NCI-H187 (cell line): Measurements from ENCODE around the gene GRHPR.

Experiments used
- DNase-seq, 2 experiments: peaks; one replicate each; lab custom pipeline; 2025; lab: John Stamatoyannopoulos, UW

The GRHPR gene

DNA sequence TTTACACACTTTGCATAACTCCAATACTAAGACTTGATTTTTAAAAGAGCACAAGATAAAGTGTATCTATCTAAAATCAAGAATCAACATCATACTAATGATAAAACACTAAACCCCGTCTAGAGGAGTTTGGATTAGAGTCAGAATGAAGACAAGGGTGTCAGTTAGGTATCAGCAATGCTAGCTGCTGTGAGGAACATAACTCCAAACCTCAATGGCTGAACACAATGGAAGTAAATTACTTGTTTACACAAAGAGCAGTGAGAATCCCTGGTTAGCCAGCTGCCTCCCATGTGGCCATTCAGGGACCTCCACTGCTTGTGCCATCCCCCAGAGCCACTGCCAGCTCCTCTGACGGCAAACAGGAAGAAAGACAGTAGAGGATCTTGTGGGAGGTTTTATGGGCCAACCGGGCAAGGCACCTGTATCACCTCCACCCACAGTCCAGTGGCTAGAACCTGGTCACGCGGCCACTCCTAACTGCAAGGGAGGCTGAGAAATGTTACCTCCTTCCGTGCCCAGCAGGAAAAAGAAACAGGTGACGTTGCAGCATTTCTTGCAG, 24.0 kb upstream of the GRHPR start:
- DNase-seq: no peak

DNA sequence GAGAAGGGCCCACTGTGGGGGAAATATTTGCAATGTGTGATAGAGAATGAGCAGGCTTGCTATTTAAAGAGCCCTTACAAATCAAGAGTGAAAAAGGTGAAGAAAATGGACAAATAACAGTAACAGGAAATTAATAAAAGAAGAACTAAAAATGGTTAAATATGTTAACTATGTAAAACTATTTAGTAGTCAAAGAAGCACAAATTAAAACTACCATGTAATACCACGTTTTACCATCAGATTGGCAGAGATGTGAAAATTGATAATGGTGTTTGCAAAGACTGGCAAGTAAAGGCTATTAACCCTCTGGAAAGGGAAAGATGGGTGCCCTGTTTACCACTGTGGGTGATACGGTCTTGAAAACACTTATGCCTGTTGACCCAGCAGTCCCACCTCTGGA, 23.2 kb upstream of the GRHPR start:
- no peak for DNase-seq

- DNase-seq: no peak
These were observed 17.9 kb upstream of the GRHPR start for GRCh38 chr9:37404590-37404989.

- no peak for DNase-seq
These were observed 17.1 kb upstream of the GRHPR start for GRCh38 chr9:37405350-37405749.

DNA sequence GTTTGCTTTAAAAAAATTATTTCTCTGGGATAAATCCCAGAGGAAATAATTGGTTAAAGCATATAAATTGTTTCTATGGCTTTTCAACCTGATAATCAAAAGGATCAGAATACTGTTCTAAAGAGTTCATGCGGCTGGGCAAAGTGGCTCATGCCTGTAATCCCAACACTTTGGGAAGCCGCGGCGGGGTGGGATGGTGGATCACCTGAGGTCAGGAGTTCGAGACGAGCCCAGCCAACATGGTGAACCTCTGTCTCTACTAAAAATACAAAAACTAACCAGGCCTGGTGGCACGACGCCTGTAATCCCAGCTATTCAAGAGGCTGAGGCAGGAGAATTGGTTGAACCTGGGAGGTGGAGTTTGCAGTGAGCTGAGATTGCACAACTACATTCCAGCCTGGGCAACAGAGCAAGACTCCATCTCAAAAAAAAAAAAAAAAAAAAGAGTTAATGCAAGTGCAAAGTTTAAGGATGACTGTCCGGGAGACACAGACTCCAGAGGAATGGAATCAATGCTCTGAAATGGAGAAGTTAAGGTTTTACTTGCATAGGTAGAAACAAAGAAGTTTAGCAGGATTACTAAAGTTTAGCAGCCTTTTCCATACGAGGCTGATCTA, 16.6 kb upstream of the GRHPR start:
- no peak for DNase-seq

GRCh38 chr9:37406603-37407401, 15.7 kb upstream of the GRHPR start:
- no peak for DNase-seq

GRCh38 chr9:37407468-37407867, 15.0 kb upstream of the GRHPR start:
- no peak for DNase-seq

GRCh38 chr9:37408933-37409710, 13.4 kb upstream of the GRHPR start:
- DNase-seq: no peak

DNA sequence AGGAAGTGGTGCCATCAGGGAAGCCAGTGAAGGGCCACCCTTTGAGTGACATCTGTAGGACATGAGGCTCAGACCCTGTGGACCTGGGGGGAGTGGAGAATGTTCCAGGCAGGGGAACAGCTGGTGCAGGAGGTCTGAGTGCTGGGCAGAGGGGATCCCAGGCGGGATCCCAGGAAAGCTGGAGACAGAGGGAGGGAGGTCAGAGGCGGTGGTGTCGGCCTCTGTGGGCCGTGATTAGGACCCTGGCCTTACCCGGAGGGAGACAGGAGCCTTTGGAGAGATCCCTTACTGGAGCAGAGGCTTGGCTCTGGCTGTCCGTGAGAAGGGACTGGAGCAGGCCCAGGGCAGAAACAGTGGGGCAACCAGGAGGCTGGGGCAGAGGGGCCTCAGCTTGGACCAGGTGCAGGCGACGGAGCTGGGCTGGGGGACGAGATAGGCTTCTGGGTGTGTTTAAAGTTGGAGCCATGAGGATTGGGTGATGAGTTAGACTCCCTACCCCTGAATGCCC, 12.1 kb upstream of the GRHPR start:
- no peak for DNase-seq

DNA sequence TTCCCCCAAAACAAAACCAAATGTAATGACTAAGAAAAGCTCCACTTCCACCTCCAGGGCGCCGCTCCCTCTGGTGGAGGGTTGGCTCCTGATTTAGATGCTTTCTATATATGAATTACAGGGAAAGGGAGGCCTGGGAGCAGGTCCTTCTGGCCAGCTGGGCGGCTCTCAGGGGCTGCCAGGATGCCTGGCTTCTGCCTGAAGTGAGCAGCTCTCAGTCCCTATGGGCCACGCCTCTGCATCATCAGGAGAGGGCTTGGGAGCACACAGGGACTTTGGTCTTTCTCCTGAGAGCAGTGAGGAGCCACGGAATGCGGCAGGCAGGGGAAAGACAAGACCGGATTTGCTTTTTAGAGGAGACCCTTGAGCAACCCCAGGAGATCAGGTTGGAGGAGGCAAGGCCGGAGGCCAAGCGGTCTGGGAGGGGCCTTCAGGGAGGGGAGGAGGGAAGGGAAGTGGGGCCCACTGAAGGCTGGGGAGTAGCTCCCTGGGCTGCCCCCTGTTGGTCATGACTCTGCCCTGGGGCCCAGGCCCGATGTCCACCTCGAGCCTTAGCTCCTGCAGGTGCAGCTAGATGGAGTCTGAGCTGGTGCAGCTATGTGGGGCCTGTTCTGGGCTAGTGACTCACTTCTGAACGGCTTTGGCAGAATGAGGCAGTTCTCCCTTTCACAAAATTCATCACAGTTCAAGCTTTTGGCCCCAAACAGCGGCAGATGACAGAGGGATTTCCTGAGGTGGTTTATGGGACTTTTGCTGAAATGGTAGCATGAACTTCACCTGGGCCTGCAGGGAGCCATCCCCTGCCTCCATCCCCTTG, 11.3 kb upstream of the GRHPR start:
- no peak for DNase-seq

GRCh38 chr9:37412431-37413151, 9.9 kb upstream of the GRHPR start:
- no peak for DNase-seq

DNA sequence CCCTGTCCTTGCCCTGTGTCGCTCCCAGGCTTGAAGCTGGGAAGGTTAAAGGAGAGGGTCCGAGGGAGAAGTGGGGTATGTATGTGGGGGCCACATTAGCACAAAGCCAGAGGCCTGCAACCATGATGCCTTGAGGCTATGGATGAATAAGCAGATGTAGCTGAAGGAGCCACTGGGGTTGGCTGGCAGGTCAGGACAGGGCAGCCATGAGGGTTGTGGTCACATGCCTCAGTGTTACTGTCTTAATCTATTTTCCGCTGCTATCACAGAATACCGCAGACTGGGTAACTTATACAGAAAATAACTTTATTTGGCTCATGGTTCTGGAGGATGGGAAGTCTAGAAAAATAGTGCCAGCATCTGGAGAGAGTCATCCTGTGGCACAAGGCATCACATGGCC, 9.2 kb upstream of the GRHPR start:
- no peak for DNase-seq

DNA sequence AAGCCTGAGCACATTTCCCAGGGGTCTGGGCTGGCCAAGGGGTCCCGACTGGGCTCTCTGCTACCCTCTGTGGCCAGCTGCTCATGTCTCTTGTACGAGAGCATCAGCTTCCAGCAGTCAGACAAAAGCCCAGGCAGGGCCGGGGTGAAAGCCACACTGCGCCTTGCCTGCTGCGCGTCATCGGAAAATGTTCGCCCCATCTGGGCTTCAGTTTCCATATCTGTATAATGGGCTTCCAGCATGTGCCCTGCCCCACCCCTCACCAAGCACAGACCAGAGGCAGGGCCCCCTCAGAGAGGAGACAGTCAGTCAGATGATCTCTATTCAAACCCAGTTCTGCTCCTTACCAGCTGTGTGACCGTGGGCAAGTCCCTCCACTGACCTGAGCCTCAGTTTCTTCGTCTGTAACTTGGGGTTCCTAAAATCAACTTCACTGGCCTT, 8.0 kb upstream of the GRHPR start:
- DNase-seq: no peak

DNA sequence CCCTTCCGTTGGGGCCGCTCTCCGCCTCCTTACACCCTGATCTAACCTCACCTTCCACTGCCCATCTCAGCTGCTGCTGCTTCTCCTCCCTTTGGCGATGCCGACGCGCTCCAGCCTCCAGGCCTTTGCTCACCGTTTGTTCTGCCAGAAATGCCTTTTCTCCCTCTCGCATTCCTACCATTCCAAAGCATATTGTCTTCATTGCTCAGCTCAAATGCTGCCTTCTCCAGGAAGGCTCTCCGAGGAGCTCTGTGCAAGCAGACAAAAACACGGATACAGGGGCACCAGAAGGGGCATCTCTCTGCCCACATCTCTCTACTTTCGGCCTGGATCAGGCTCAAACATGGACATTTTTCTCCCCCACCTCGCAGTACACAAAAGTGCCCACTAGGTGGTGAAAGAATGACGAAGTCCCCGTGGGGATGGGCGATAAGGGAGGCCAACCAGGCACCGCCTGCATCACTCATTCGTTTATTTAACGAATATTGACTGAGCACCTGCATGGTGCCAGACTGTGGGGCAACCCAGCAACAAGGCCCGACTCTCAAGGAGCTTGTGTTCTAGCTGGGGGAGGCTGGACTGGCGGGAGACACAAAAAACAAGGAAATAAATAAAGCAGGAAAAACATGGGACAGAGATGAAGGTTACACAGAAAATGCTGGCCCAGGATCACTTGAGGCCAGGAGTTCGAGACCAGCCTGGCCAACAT, 7.3 kb upstream of the GRHPR start:
- peak; percentile 2 to 3 for DNase-seq

DNA sequence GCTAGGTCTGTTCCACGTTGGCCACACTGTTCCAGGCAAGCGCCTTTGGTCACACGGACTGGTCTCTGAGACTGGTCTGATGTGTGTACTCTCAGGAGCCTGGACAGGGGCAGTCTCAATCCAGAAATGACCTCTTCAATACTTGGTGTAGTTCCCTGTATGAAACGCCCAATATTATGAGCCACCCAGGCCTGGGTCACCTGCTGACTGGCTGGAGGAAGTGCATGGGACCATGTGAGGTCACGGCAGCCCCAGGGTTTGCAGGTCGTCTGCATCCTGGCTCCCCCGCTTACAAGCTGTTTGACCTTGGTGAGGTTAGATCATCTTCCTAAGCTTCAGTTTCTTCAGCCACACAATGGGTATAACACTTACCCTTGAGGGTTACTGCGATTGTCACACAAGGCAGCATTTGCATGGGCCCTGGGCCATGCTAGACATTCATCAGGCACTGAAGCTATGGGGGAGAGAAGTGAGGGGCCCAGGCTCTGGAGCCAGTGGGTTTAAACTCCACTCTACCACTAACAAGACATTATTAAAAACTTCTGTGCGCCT, 5.2 kb upstream of the GRHPR start:
- DNase-seq: no peak

DNA sequence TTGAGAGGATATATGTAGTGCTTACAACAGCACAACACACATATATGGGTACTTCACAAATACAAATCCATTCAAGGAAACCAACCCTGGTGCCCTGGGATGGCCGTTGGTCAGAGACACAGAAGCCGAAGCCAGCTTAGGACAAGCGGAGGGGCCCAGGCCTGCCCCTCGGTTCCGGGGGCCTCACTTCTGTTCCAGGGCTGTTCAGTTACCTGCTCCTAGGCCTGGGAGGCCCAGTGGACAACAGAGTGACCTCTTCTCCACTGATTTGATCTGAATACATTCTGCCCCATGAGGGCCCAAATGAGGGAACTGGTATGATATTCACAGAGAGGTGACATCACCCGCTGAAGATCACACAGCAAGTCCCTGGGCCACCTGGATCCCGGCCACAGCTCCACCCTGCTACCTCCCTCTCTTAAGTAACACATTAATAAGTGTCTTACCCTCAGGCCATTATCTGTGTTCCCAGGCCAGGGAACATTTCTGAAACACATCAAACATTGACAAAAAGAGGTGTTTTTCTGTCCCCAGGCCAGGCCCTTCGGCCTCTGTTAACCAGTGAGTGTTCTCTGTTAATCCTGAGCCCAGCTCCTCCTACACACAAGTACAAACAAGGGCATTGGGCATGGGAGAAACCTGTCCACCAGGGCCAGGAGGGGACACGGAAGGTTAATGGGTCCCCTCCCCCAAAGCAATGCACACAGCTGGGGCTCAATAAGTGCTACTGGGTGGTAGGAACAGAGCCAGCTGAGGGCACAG, 4.5 kb upstream of the GRHPR start:
- DNase-seq: no peak

GRCh38 chr9:37419204-37419603, 3.3 kb upstream of the GRHPR start:
- DNase-seq: no peak

GRCh38 chr9:37420271-37421215, 2.0 kb upstream of the GRHPR start:
- DNase-seq: no peak
